ENCODE results near the gene CDC42BPA. TPM values are rescaled to one million over a fixed set of nuclear protein-coding genes. Genes with fewer than 3 reads are reported as not detected.

Gene CDC42BPA
- total RNA-seq, 1 experiment from 2014 or later = 30.1 TPM

DNA sequence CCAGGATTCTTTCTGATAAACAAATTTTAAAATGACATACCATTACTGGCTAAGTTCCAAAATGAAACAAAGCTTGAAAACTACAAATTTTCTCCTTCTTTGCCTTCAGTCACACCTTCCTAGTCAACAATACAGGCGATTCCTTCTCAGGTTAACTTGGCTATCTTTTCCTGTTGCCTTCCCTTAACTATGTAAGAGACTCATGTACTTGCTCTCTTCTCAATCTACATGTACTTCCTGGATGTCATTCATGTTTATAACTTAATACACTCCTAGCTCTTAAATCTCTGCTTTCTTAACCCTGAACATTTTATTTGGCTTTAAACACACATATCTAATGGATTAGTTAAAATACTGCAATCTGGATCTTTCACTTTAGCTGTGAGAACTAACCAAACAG, 281.2 kb downstream of the CDC42BPA start:
- H2AK5ac ChIP-seq (ENCODE audit: insufficient read length, low read length) = no peak overlapping the region
- no peak overlapping the region for H3K27ac ChIP-seq (ENCODE audit: insufficient read length, low read depth, low read length)
- no peak overlapping the region for H3K4me3 Mint-ChIP-seq
- TF ChIP-seq, protein P1, sequence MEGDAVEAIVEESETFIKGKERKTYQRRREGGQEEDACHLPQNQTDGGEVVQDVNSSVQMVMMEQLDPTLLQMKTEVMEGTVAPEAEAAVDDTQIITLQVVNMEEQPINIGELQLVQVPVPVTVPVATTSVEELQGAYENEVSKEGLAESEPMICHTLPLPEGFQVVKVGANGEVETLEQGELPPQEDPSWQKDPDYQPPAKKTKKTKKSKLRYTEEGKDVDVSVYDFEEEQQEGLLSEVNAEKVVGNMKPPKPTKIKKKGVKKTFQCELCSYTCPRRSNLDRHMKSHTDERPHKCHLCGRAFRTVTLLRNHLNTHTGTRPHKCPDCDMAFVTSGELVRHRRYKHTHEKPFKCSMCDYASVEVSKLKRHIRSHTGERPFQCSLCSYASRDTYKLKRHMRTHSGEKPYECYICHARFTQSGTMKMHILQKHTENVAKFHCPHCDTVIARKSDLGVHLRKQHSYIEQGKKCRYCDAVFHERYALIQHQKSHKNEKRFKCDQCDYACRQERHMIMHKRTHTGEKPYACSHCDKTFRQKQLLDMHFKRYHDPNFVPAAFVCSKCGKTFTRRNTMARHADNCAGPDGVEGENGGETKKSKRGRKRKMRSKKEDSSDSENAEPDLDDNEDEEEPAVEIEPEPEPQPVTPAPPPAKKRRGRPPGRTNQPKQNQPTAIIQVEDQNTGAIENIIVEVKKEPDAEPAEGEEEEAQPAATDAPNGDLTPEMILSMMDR (conservative IDR thresholded peaks at IDR 0.05) = no peak
- no peak overlapping the region for H3K18ac ChIP-seq (ENCODE audit: insufficient read length, low read depth, low read length)
- no peaks in the 10 kb centered on the region for H4K20me1 ChIP-seq (ENCODE audit: control insufficient read depth, insufficient read depth, insufficient read length)
- H3T11ph ChIP-seq (ENCODE audit: low read length) = no peak overlapping the region
- H3K4ac ChIP-seq (ENCODE audit: low read depth, low read length) = no peak overlapping the region
- H4K8ac ChIP-seq (replicated peaks; ENCODE audit: insufficient read length, low read depth, low read length) = no peak overlapping the region
- no peak overlapping the region for H2BK5ac ChIP-seq (ENCODE audit: insufficient read length, low read length)
- no peak overlapping the region for H4K91ac ChIP-seq (ENCODE audit: insufficient read length, low read depth, low read length)
- no peak overlapping the region for H4K5ac ChIP-seq (ENCODE audit: insufficient read length, low read depth, low read length)
- DNase-seq = no peak
- H3K4me1 ChIP-seq (ENCODE audit: insufficient read depth, low read length) = no peaks in the 10 kb centered on the region
- no peaks in the 10 kb centered on the region for H3K9me3 ChIP-seq (ENCODE audit: control insufficient read depth, low read depth, low read length)
- H2BK20ac ChIP-seq (ENCODE audit: low read depth, low read length, poor library complexity, severe bottlenecking) = no peak overlapping the region
- no peak overlapping the region for H3K14ac ChIP-seq (ENCODE audit: insufficient read depth, low read length)
- no peaks in the 10 kb centered on the region for H3K27me3 Mint-ChIP-seq (ENCODE audit: low read depth)
- no peaks in the 10 kb centered on the region for H3K27me3 ChIP-seq (ENCODE audit: insufficient read depth, low read length)
- no peak overlapping the region for H2AFZ ChIP-seq (ENCODE audit: low read length)
- H2BK120ac ChIP-seq (ENCODE audit: low read depth, low read length, poor library complexity, severe bottlenecking) = no peak overlapping the region
- no peak overlapping the region for H3K23ac ChIP-seq (ENCODE audit: insufficient read length, low read depth, low read length)
- H3K56ac ChIP-seq (ENCODE audit: insufficient read length, low read depth, low read length) = no peak overlapping the region
- H3K36me3 Mint-ChIP-seq (ENCODE audit: insufficient read depth in 1 of 3, low read depth in 3 of 3) = peaks cover 12 to 25% (median 19%) of the 10 kb centered on the region in 3 experiments; a peak in 6 of 7 replicates
- no peak overlapping the region for H3K9ac ChIP-seq (ENCODE audit: extremely low read depth, insufficient read length, low read length)
- no peak overlapping the region for H2BK15ac ChIP-seq (ENCODE audit: low read depth, low read length)
- no peaks in the 10 kb centered on the region for H3K79me2 ChIP-seq (ENCODE audit: insufficient read depth, low read length)
- WGBS (ENCODE audit: extremely low coverage, insufficient read length, low lambda C conversion rate) = no CpG with 5 or more reads among the region's 1 CpG
- no peaks in the 10 kb centered on the region for H3K23me2 ChIP-seq (ENCODE audit: insufficient read length, low read depth, low read length, poor library complexity, severe bottlenecking)
- no peaks in the 10 kb centered on the region for H3K9me3 Mint-ChIP-seq
- H3K79me1 ChIP-seq (ENCODE audit: insufficient read depth, low read depth, low read length, poor library complexity, severe bottlenecking) = no peaks in the 10 kb centered on the region
- H3K4me2 ChIP-seq (ENCODE audit: insufficient read depth, insufficient read length, low read length) = no peak overlapping the region
- H3K4me1 Mint-ChIP-seq = peaks cover 6% of the 10 kb centered on the region in 2 experiments
- no peak overlapping the region for H2BK12ac ChIP-seq (ENCODE audit: insufficient read length, low read depth, low read length)
- H3K27ac Mint-ChIP-seq = no peak overlapping the region

Data from H9 (cell line).